ENCODE measurements around the gene SPP1.

The SPP1 gene

DNA sequence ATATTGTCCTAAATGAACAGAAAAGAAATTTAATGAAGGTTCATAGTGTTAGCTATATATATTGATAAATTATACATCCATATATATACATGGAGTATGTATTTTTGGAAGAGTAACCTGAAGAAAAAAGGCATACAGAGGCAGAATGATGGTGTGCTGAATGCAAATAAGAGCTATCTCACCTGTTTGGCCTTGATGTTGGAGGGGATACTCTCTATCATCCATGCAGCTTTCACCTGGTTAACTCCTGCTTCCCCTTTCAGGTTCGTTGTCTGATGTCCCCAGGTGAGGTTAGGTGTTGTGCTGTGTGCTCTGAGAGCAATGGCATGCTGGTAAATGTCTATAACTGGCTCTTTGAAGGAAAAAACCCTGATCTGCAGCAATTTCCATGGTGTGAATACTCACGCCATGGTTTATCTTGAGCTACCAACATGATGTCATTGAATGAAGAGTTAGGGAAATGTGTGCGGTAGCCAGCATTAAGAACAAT, 31.8 kb upstream of the SPP1 start:
- no peak overlapping the region for H3K4me3 ChIP-seq (replicated peaks in 1 of 2; ENCODE audit: low read depth in 2 of 2, low read length in 2 of 2)
- DNase-seq (ENCODE audit: low read depth in 2 of 2), result no peak
- TF ChIP-seq, protein P1, sequence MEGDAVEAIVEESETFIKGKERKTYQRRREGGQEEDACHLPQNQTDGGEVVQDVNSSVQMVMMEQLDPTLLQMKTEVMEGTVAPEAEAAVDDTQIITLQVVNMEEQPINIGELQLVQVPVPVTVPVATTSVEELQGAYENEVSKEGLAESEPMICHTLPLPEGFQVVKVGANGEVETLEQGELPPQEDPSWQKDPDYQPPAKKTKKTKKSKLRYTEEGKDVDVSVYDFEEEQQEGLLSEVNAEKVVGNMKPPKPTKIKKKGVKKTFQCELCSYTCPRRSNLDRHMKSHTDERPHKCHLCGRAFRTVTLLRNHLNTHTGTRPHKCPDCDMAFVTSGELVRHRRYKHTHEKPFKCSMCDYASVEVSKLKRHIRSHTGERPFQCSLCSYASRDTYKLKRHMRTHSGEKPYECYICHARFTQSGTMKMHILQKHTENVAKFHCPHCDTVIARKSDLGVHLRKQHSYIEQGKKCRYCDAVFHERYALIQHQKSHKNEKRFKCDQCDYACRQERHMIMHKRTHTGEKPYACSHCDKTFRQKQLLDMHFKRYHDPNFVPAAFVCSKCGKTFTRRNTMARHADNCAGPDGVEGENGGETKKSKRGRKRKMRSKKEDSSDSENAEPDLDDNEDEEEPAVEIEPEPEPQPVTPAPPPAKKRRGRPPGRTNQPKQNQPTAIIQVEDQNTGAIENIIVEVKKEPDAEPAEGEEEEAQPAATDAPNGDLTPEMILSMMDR (IDR thresholded peaks at IDR 0.05; ENCODE audit: low read depth, low read length), result no peak

DNA sequence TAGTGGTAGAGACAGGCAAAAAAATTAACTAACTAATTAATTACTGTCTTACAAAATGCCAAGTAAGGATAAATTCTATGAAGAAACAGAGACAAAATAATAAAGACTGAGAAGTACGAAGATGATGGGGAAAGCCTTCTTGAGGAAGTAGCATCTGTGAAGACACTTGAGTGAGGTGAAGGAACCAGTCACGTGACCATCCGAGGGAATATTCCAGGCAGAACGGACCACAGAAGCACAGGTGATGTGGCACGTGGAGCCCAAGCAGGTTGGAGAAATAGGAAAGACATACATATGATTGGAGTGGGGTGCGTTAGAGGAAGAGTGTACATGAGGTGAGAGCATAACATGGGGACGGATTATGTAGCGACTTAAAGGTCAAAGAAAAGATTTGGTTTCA, 30.5 kb upstream of the SPP1 start:
- no peak overlapping the region for H3K4me3 ChIP-seq (replicated peaks in 1 of 2; ENCODE audit: low read depth in 2 of 2, low read length in 2 of 2)
- DNase-seq (ENCODE audit: low read depth in 2 of 2), result no peak
- TF ChIP-seq, protein P1 (IDR thresholded peaks at IDR 0.05; ENCODE audit: low read depth, low read length), result no peak

DNA sequence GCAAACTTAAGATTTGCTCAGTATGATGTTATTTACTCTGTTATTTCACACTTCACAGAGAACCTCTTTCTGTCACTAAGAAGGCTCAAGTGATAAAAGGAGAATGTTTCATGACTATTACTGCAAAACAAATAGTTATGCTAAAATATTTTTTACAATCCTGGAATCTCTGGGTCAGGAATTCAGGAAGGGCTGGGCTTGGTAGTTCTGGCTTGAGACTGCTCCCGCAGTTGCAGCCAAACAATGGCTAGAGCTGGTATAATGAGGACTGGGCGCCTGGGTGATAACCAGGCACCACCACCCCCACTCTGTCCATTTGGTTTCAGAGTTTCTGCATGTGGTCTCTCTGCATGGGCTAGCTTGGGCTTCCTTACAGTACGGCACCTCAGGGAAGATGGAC, 28.7 kb upstream of the SPP1 start:
- DNase-seq (ENCODE audit: low read depth in 2 of 2), result no peak
- no peak overlapping the region for H3K4me3 ChIP-seq (replicated peaks in 1 of 2; ENCODE audit: low read depth in 2 of 2, low read length in 2 of 2)
- TF ChIP-seq, protein P1 (IDR thresholded peaks at IDR 0.05; ENCODE audit: low read depth, low read length), result no peak

DNA sequence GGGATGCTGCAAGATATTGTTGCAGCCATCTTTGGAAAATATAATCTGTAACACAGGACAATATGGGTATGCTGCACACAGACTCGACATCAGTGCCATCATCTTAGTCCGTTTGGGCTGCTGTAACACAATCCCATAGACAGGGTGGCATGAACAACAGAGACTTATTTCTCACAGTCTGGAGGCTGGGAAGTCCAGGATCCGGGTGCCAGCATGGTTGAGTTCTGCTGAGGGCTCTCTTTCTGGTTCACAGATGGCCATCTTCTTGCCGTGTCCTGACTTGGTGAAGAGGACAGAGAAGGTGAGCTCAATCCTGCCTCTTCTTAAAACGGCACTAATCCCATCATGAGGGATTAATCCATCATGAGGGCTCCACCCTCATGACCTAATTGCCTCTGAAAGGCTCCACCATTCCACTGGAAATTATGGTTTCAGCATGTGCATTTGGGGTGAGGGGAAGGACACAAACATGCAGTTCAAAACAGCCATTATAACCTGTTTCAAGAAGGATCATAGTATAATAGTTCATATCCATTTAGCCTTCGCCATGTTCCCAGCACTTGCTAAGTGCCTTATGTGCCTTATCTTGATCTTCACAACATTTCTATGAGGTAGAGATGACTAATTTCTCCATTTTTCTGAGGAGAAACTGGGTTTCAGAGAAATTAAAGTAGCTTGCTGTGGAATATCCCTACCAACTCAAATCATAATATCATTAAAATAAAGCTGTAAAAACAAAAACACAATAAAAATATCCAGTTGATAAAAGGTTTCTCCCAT, 27.9 kb upstream of the SPP1 start:
- no peak overlapping the region for H3K4me3 ChIP-seq (replicated peaks in 1 of 2; ENCODE audit: low read depth in 2 of 2, low read length in 2 of 2)
- TF ChIP-seq, protein P1 (IDR thresholded peaks at IDR 0.05; ENCODE audit: low read depth, low read length), result no peak
- DNase-seq (ENCODE audit: low read depth in 2 of 2), result no peak

DNA sequence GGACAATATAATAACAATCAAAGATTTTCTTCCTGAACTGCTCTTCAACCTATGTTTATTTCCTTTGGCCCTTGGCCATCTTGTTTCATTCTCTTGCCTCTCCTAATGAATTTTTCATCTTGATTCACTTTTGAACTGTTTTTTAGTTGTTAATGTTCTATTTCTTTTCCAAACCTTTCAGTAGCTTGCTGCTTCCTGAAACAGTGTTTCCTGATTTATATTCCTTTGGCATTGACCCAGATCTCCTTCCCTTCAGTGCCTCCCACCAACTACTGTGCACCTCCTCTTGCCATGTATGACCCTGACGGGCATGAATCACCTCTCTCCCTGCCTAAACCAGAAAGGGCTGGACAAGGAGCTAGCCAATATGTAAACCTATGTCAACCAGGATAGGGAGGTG, 25.6 kb upstream of the SPP1 start:
- TF ChIP-seq, protein P1 (IDR thresholded peaks at IDR 0.05; ENCODE audit: low read depth, low read length), result no peak
- peak; percentile 3 to 26 for DNase-seq (ENCODE audit: low read depth in 2 of 2)
- no peak overlapping the region for H3K4me3 ChIP-seq (replicated peaks in 1 of 2; ENCODE audit: low read depth in 2 of 2, low read length in 2 of 2)

DNA sequence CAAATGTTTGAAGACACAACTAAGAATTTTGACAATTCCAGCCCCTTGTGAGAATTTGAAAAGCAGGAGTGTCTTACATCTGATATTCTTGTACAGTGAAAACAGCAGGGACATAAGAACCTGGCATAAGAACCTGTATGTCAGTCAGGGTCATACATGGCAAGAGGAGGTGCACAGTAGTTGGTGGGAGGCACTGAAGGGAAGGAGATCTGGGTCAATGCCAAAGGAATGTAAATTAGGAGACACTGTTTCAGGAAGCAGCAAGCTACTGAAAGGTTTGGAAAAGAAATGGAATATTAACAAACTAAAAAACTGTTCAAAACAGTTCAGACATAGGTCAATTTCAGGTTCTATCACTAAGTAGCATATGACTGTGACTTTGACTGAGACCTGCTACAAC, 25.0 kb upstream of the SPP1 start:
- no peak overlapping the region for H3K4me3 ChIP-seq (replicated peaks in 1 of 2; ENCODE audit: low read depth in 2 of 2, low read length in 2 of 2)
- TF ChIP-seq, protein P1 (IDR thresholded peaks at IDR 0.05; ENCODE audit: low read depth, low read length), result no peak
- DNase-seq (ENCODE audit: low read depth in 2 of 2), result no peak

All from cardiac fibroblast (primary cell).